SK-N-SH (cell line): ENCODE data around the gene NOPCHAP1.
A peak's percentile ranks its signal among the peaks of the same experiment; 100 is the strongest.

Experiments used
- EP300 ChIP-seq, 2 experiments: IDR thresholded peaks; 2 replicates each; pipeline versions ENCODE4 v1.4.0 to v1.6.1; 2012; ENCODE audit warnings: borderline replicate concordance in 1 of 2, low read depth in 1 of 2, low read length in 1 of 2
- MAX ChIP-seq: IDR thresholded peaks from 2 replicates; pipeline ENCODE4 v1.4.0; 2012; ENCODE audit warnings: low read depth
- USF2 ChIP-seq: fragments of 150-350 bp; IDR thresholded peaks from 2 replicates; pipeline ENCODE4 v1.6.1; 2017; ENCODE audit warnings: antibody characterized with exemption, low read length, low read depth, borderline replicate concordance
- TF ChIP-seq, protein P1 (sequence below): fragments of 200-600 bp; sonication (generic); IDR thresholded peaks from 2 replicates; pipeline ENCODE4 v1.6.1; 2017; ENCODE audit warnings: antibody characterized with exemption, mild to moderate bottlenecking, moderate library complexity
- TF ChIP-seq, protein P2 (sequence below): IDR thresholded peaks from 2 replicates; pipeline ENCODE4 v1.6.1; 2012; ENCODE audit warnings: mild to moderate bottlenecking, low read depth, low read length, moderate library complexity

- TF ChIP-seq USF2, result no peak
- TF ChIP-seq, protein P1, sequence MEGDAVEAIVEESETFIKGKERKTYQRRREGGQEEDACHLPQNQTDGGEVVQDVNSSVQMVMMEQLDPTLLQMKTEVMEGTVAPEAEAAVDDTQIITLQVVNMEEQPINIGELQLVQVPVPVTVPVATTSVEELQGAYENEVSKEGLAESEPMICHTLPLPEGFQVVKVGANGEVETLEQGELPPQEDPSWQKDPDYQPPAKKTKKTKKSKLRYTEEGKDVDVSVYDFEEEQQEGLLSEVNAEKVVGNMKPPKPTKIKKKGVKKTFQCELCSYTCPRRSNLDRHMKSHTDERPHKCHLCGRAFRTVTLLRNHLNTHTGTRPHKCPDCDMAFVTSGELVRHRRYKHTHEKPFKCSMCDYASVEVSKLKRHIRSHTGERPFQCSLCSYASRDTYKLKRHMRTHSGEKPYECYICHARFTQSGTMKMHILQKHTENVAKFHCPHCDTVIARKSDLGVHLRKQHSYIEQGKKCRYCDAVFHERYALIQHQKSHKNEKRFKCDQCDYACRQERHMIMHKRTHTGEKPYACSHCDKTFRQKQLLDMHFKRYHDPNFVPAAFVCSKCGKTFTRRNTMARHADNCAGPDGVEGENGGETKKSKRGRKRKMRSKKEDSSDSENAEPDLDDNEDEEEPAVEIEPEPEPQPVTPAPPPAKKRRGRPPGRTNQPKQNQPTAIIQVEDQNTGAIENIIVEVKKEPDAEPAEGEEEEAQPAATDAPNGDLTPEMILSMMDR, result no peak; the same call in 1 of the 2 replicates
- no peak for TF ChIP-seq EP300 (IDR thresholded peaks at IDR 0.05; ENCODE audit: borderline replicate concordance in 1 of 2, low read depth in 1 of 2, low read length in 1 of 2)
- TF ChIP-seq, protein P2, sequence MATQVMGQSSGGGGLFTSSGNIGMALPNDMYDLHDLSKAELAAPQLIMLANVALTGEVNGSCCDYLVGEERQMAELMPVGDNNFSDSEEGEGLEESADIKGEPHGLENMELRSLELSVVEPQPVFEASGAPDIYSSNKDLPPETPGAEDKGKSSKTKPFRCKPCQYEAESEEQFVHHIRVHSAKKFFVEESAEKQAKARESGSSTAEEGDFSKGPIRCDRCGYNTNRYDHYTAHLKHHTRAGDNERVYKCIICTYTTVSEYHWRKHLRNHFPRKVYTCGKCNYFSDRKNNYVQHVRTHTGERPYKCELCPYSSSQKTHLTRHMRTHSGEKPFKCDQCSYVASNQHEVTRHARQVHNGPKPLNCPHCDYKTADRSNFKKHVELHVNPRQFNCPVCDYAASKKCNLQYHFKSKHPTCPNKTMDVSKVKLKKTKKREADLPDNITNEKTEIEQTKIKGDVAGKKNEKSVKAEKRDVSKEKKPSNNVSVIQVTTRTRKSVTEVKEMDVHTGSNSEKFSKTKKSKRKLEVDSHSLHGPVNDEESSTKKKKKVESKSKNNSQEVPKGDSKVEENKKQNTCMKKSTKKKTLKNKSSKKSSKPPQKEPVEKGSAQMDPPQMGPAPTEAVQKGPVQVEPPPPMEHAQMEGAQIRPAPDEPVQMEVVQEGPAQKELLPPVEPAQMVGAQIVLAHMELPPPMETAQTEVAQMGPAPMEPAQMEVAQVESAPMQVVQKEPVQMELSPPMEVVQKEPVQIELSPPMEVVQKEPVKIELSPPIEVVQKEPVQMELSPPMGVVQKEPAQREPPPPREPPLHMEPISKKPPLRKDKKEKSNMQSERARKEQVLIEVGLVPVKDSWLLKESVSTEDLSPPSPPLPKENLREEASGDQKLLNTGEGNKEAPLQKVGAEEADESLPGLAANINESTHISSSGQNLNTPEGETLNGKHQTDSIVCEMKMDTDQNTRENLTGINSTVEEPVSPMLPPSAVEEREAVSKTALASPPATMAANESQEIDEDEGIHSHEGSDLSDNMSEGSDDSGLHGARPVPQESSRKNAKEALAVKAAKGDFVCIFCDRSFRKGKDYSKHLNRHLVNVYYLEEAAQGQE, result no peak
- peak; percentile 94 for TF ChIP-seq MAX
Observed at GRCh38 chr12:104958001-104958804, 27.9 kb upstream of the NOPCHAP1 start, which contains the start of gene SLC41A2.
